ENCODE measurements around the gene UGT2B7. TPM values are rescaled to one million over a fixed set of nuclear protein-coding genes. Genes with fewer than 3 reads are reported as not detected.
"Not testable (repeated sequence)": the region's sequence is repeated elsewhere in the genome, so short reads cannot be mapped to it uniquely, and the experiment has no call there.

Gene UGT2B7
- total RNA-seq, 1 donor from 2014 or later: 0.07 TPM

- DNase-seq (ENCODE audit: low read depth, low spot score): no peak
Observed at GRCh38 chr4:69088473-69088872, 7.8 kb upstream of the UGT2B7 start.

- no peak for DNase-seq (ENCODE audit: low read depth, low spot score)
Observed at GRCh38 chr4:69089388-69089787, 6.9 kb upstream of the UGT2B7 start.

GRCh38 chr4:69092190-69092589 lies 4.1 kb upstream of the UGT2B7 start:
- peak; percentile 1 for DNase-seq (ENCODE audit: low read depth, low spot score)

- DNase-seq (ENCODE audit: low read depth, low spot score): no peak
Observed at GRCh38 chr4:69092980-69093568, 3.2 kb upstream of the UGT2B7 start.

DNA sequence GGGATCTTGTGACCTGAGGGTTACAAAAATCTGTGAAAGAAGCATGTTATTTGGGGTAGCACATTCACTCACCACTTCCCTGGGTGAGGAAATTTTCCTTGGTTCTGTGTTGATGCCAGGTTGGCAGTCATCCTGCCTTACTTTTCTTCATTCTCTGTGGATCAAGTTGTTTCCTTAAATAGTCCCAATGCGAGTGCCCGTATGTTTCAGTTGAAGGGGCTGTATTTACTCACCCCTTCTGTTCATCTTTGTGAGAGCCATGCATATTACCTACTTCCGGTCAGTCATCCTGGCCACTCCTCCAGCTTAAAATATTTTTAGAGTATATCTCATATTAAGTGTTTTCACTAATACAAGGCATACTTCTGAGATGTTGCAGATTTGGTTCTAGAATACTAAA lies 2.6 kb upstream of the UGT2B7 start:
- no peak for DNase-seq (ENCODE audit: low read depth, low spot score)

GRCh38 chr4:69095301-69095731 lies 958 bp upstream of the UGT2B7 start:
- DNase-seq (ENCODE audit: low read depth, low spot score): no peak

- no peak for DNase-seq (ENCODE audit: low read depth, low spot score)
Observed at GRCh38 chr4:69096810-69097209, 536 bp downstream of the UGT2B7 start.

GRCh38 chr4:69098470-69098869 lies 2.2 kb downstream of the UGT2B7 start:
- DNase-seq (ENCODE audit: low read depth, low spot score): no peak

GRCh38 chr4:69099910-69100309 lies 3.6 kb downstream of the UGT2B7 start:
- DNase-seq (ENCODE audit: low read depth, low spot score): no peak

DNA sequence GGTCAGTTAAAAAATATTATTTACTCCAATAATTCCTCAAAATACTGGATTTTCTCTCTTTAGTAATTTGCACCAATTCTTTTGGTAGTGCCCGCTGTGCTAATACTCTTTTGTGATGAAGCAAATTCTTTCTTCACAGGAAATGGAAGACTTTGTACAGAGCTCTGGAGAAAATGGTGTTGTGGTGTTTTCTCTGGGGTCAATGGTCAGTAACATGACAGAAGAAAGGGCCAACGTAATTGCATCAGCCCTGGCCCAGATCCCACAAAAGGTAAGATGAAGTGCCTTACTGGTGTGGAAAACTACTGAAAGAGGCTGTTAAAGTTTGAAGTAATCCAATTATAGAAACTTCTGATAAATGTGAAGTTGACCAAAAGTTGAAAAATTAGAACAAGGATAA lies 6.4 kb downstream of the UGT2B7 start:
- not testable (repeated sequence) for DNase-seq (ENCODE audit: low read depth, low spot score)

DNA sequence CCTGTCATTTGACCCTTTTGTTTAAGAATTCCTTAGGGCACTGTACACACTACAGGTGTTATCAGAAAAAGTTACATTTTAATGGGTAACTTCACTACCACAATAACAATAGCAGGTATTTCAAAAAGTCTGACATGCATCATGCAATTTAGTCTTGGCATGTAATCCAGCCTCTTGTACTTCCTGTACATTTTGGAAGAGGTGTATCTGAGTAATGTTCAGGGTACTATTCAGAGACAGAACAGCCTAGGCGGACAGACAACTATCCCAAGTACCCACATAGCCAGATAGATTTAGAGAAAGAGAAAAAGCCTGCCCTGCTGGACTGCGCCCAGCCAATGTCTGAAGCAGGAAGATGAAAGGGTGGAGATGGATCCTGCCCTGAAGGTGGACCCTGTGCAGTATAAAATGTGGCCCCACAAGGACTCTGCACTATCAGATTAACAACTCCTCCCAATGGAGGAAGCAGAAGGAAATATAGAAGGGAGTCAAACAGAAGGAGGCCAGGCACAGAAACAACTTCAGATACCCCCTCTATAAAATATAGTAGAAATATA lies 8.5 kb downstream of the UGT2B7 start:
- DNase-seq (ENCODE audit: low read depth, low spot score): no peak

DNA sequence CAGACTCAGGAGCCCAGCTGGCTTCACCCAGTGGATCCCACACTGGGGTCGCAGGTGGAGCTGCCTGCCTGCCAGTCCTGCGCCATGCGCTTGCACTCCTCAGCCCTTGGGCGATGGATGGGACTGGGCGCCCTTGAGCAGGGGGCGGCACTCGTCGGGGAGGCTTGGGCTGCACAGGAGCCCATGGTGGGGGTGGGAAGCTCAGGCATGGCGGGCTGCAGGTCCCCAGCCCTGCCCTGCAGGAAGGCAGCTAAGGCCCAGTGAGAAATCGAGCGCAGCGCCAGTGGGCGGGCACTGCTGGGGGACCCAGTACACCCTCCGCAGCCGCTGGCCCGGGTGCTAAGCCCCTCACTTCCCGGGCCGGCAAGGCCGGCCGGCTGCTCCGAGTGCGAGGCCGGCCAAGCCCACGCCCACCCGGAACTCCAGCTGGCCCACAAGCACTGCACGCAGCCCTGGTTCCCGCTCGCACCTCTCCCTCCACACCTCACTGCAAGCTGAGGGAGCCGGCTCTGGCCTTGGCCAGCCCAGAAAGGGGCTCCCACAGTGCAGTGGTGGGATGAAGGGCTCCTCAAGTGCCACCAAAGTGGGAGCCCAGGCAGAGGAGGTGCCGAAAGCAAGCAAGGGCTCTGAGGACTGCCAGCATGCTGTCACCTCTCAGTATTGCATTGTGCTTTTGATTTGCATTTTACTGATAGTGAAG lies 19.0 kb downstream of the UGT2B7 start:
- DNase-seq (ENCODE audit: low read depth, low spot score): not testable (repeated sequence)

GRCh38 chr4:69115851-69116213 lies 19.6 kb downstream of the UGT2B7 start:
- DNase-seq (ENCODE audit: low read depth, low spot score): no peak

- DNase-seq (ENCODE audit: low read depth, low spot score): no peak
Observed at GRCh38 chr4:69116645-69117321, 20.5 kb downstream of the UGT2B7 start.

DNA sequence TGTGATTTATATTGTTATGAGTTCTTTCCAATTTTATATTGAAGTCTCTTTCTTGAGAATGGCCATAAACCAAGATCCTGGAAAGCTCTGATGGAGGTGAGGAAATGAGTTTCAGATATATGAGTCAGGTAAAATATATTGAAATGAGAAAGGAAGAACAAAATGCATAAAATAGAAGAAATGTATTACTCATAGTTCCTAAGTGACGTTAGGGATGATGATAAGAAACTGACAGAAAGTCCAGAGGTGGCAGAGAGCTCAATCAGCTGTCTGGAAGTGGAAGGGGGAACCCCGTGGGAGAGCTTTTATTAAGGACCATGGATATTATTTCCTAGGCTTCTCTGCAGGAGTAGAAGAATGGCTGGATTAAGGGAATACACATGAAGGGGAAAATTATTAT lies 24.6 kb downstream of the UGT2B7 start:
- DNase-seq (ENCODE audit: low read depth, low spot score): no peak

- DNase-seq (ENCODE audit: low read depth, low spot score): no peak
Observed at GRCh38 chr4:69122476-69122875, 26.2 kb downstream of the UGT2B7 start.

DNA sequence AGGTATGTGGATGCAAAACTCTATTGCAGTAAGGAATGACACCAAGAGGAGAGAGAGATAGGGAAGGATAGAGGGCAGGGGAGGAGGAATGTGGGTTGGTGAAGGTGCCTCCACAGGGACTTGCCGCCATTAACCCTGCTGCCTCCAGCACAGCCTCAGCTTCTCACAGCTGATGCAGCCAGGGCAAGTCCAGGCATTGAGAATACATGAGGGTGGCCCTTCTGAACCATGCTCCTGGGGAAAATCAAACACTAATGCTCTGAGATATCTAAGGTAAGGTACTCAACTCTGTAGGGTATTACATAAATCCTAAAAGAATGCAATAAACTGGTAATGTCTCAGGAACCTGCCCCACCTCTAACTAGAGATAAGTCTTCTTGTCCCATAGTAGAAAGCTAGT lies 28.7 kb downstream of the UGT2B7 start:
- DNase-seq (ENCODE audit: low read depth, low spot score): no peak

DNA sequence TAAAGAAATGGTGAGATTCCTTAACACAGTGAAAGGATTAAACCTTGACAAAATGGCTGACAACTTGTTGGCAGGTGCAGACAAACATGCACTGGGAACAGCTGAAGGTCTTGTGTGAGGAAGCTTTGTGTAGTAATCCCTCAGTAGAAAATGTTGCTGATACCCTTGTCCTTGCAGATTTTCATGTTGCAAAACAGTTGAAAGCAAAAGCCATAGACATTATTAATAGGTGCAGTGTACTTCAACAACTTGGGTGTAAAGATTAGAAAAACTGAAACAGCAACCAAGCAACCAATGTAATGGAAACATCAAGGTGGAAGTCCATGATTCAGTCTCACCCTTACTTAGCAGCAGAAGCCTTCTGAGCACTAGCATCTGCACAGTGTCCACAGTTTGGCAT lies 29.8 kb downstream of the UGT2B7 start:
- DNase-seq (ENCODE audit: low read depth, low spot score): no peak

- no peak for DNase-seq (ENCODE audit: low read depth, low spot score)
Observed at GRCh38 chr4:69133993-69134392, 37.7 kb downstream of the UGT2B7 start.

DNA sequence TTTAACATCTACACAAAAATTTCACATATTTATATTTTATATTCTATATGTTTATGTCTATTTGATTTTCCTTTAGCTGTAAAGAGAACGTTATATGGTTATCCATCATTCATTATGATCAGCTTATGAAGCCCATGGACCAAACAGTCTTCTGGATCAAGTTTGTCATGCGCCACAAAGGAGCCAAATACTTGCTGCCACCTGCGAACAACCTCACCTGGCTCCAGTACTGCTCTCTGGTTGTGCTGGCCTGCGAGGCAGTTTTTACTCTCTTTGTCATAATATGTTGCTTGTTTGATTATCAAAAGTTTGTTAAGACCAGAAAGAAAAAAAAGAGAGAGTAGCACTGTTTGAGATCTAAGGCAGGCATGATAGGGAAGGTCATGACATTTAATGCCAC lies 38.2 kb downstream of the UGT2B7 start:
- DNase-seq (ENCODE audit: low read depth, low spot score): no peak

DNA sequence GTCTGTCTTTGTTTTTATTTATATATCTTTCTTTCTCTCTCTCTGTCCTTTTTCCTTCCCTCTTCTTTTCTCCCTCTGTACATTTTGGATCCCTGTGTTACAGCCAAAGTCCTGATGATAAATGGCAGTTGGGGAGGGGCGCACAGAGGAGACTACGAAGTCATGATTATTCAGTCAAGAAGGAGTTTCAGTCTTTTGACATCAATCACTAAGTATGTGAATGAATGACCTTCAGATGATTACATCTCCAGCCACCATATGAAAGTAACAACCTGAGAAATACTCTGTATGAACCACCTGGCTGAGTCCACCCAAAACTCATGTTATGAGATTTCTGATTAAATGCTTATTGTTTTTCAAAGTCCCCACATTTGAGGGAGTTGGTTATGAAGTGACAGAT lies 45.0 kb downstream of the UGT2B7 start:
- DNase-seq (ENCODE audit: low read depth, low spot score): no peak

GRCh38 chr4:69147334-69147733 lies 51.1 kb downstream of the UGT2B7 start:
- no peak for DNase-seq (ENCODE audit: low read depth, low spot score)

DNA sequence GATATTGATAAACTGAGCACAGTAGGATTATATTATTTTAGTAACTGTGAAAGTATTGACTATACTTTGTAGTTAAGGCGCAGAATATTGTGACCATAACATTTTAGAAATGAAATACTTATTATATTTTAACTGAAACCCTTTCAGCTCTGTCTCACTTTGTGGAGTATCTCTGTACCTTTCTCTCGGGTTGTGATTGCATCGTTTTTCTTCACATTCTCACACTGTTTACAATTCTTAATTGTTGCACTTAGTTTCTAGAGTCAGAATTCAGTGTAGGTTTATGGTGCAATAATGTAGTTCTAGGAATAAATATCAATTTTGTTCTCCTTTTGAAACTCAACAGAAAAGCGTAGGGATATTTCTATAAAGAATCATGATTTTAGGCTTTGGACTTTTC lies 57.7 kb downstream of the UGT2B7 start:
- DNase-seq (ENCODE audit: low read depth, low spot score): no peak

All from pulmonary artery endothelial cell (primary cell).